Esophagus muscularis mucosa (tissue), 3 donors: Measurements from ENCODE around the gene STAT5B.

Experiments
- POLR2A ChIP-seq: fragments of 450-650 bp; IDR thresholded peaks from one replicate; pipeline ENCODE4 v1.6.1; 2017; ENCODE audit warnings: antibody characterized with exemption, moderate library complexity, mild to moderate bottlenecking, low read depth
- TF ChIP-seq, protein P1 (sequence below), 3 experiments: fragments of 200-600 bp in 2 of 3; fragments of 450-650 bp in 1 of 3; sonication (generic) in 2 of 3; IDR thresholded peaks; one replicate each; pipeline ENCODE4 v1.5.1; 2017 to 2019; ENCODE audit warnings: antibody characterized with exemption in 3 of 3, mild to moderate bottlenecking in 2 of 3, moderate library complexity in 1 of 3

DNA sequence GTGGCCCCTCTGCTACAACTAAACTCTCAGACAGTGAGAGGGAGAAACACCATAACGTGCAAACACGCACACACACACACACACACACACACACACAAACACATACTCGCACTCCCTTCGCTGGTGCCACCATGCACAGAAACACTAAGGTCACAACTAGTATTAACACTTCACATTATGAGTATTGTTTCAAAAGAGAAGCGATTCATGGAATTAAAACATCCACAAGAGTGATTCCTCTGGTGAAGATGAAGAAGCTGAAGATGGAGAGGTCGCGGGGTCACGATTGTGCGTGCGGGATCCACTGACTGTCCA lies 74.8 kb downstream of the STAT5B start:
- TF ChIP-seq, protein P1, sequence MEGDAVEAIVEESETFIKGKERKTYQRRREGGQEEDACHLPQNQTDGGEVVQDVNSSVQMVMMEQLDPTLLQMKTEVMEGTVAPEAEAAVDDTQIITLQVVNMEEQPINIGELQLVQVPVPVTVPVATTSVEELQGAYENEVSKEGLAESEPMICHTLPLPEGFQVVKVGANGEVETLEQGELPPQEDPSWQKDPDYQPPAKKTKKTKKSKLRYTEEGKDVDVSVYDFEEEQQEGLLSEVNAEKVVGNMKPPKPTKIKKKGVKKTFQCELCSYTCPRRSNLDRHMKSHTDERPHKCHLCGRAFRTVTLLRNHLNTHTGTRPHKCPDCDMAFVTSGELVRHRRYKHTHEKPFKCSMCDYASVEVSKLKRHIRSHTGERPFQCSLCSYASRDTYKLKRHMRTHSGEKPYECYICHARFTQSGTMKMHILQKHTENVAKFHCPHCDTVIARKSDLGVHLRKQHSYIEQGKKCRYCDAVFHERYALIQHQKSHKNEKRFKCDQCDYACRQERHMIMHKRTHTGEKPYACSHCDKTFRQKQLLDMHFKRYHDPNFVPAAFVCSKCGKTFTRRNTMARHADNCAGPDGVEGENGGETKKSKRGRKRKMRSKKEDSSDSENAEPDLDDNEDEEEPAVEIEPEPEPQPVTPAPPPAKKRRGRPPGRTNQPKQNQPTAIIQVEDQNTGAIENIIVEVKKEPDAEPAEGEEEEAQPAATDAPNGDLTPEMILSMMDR (IDR thresholded peaks at IDR 0.05), result no peak
- TF ChIP-seq POLR2A, result no peak
